Neural cell (in vitro differentiated cells): ENCODE results near the gene CTDP1. TPM values are rescaled to one million over a fixed set of nuclear protein-coding genes. Genes with fewer than 3 reads are reported as not detected.

Source experiments
- H2AFZ ChIP-seq: fragments of 200-600, 300-800 bp; sonication (generic), shearing (Covaris generic); 2 replicates; pipeline ENCODE4 v1.6.0; 2014; ENCODE audit warnings: low read depth, mild to moderate bottlenecking, antibody characterized with exemption, low read length, moderate library complexity
- H3F3A ChIP-seq: fragments of 200-600 bp; shearing (Covaris generic); 2 replicates; pipeline ENCODE4 v1.6.1; 2016; ENCODE audit warnings: mild to moderate bottlenecking, moderate library complexity, mixed read lengths, antibody characterized with exemption, low read length; ENCODE audit not compliant: insufficient read depth, poor library complexity, severe bottlenecking
- H3K27ac ChIP-seq: fragments of 200-600, 300-800 bp; sonication (generic), shearing (Covaris generic); 2 replicates; pipeline ENCODE4 v1.5.1; 2014; ENCODE audit warnings: mild to moderate bottlenecking, low read length, moderate library complexity
- H3K27me3 ChIP-seq: fragments of 300-800, 200-600 bp; sonication (generic), shearing (Covaris generic); 2 replicates; pipeline ENCODE4 v1.6.0; 2014; ENCODE audit warnings: mild to moderate bottlenecking, low read depth, low read length, moderate library complexity; ENCODE audit not compliant: insufficient read depth
- H3K36me3 ChIP-seq: fragments of 300-800, 200-600 bp; sonication (generic), shearing (Covaris generic); 2 replicates; pipeline ENCODE4 v1.5.1; 2014; ENCODE audit warnings: mild to moderate bottlenecking, antibody characterized with exemption, low read length, moderate library complexity; ENCODE audit not compliant: insufficient read depth
- H3K4me2 ChIP-seq: fragments of 300-800, 200-600 bp; sonication (generic), shearing (Covaris generic); 2 replicates; pipeline ENCODE4 v1.6.0; 2014; ENCODE audit warnings: mild to moderate bottlenecking, low read length
- H3K4me3 ChIP-seq: fragments of 300-800, 200-600 bp; sonication (generic), shearing (Covaris generic); 2 replicates; pipeline ENCODE4 v1.5.1; 2014; ENCODE audit warnings: mild to moderate bottlenecking, low read length, moderate library complexity
- H3K79me2 ChIP-seq: fragments of 200-600 bp; shearing (Covaris generic); replicated peaks from 2 replicates; pipeline ENCODE4 v1.6.0; 2014; ENCODE audit warnings: mild to moderate bottlenecking, low read length, moderate library complexity; ENCODE audit not compliant: insufficient read depth
- H3K9ac ChIP-seq: fragments of 300-800, 200-600 bp; sonication (generic), shearing (Covaris generic); 2 replicates; pipeline ENCODE4 v1.6.1; 2016; ENCODE audit warnings: mild to moderate bottlenecking, low read length, mixed read lengths
- H3K9me2 ChIP-seq: fragments of 200-600 bp; shearing (Covaris generic); 2 replicates; pipeline ENCODE4 v1.6.1; 2016; ENCODE audit warnings: mild to moderate bottlenecking, low read length, mixed read lengths; ENCODE audit not compliant: insufficient read depth
- H3K9me3 ChIP-seq: fragments of 200-600, 300-800 bp; sonication (generic), shearing (Covaris generic); 2 replicates; pipeline ENCODE4 v1.6.1; 2016; ENCODE audit warnings: mild to moderate bottlenecking, mixed run types, low read length, moderate library complexity, mixed read lengths
- H4K20me1 ChIP-seq: fragments of 200-600 bp; shearing (Covaris generic); 2 replicates; pipeline ENCODE4 v1.6.1; 2016; ENCODE audit warnings: mild to moderate bottlenecking, mixed run types; ENCODE audit not compliant: insufficient read depth
- EP300 ChIP-seq: fragments of 450-650 bp; conservative IDR thresholded peaks from 2 replicates; pipeline ENCODE4 v1.6.1; 2014; ENCODE audit warnings: antibody characterized with exemption, mild to moderate bottlenecking, moderate library complexity; ENCODE audit not compliant: poor library complexity, severe bottlenecking
- EZH2 ChIP-seq: fragments of 200-600, 300-800 bp; shearing (Covaris generic), sonication (generic); IDR thresholded peaks from 2 replicates; pipeline ENCODE4 v1.6.1; 2014; ENCODE audit warnings: antibody characterized with exemption, low read length, borderline replicate concordance, mild to moderate bottlenecking; ENCODE audit not compliant: insufficient read depth, poor library complexity, severe bottlenecking
- MXI1 ChIP-seq: fragments of 450-650 bp; conservative IDR thresholded peaks from 2 replicates; pipeline ENCODE4 v1.6.1; 2014; ENCODE audit warnings: antibody characterized with exemption, mild to moderate bottlenecking; ENCODE audit not compliant: poor library complexity, severe bottlenecking
- POLR2AphosphoS5 ChIP-seq: IDR thresholded peaks from 2 replicates; pipeline ENCODE4 v1.6.1; 2012
- RAD21 ChIP-seq: fragments of 450-650 bp; conservative IDR thresholded peaks from 2 replicates; pipeline ENCODE4 v1.6.1; 2014; ENCODE audit warnings: antibody characterized with exemption, mild to moderate bottlenecking, moderate library complexity
- SMC3 ChIP-seq: fragments of 450-650 bp; conservative IDR thresholded peaks from 2 replicates; pipeline ENCODE4 v1.6.1; 2014; ENCODE audit warnings: antibody characterized with exemption, mild to moderate bottlenecking, moderate library complexity; ENCODE audit not compliant: poor library complexity
- TAF1 ChIP-seq: IDR thresholded peaks from 2 replicates; pipeline ENCODE4 v1.6.1; 2012; ENCODE audit warnings: low read depth
- polyA plus RNA-seq: library from polyadenylated mRNA; depleted of rRNA; stranded (reverse); fragments of >200 nt; gene quantifications from 2 replicates; pipeline ENCODE4 v1.2.3, GENCODE V29; 2014
- TF ChIP-seq, protein P1 (sequence below): fragments of 450-650 bp; IDR thresholded peaks from 2 replicates; pipeline ENCODE4 v1.5.1; 2014; ENCODE audit warnings: antibody characterized with exemption, mild to moderate bottlenecking, moderate library complexity; ENCODE audit not compliant: poor library complexity, severe bottlenecking
- TF ChIP-seq, protein P2 (sequence below): IDR thresholded peaks from 2 replicates; pipeline ENCODE4 v1.6.1; 2012; ENCODE audit warnings: borderline replicate concordance

CTDP1 gene
- polyA plus RNA-seq, 1 donor from 2014 or later = 22.3 TPM

DNA sequence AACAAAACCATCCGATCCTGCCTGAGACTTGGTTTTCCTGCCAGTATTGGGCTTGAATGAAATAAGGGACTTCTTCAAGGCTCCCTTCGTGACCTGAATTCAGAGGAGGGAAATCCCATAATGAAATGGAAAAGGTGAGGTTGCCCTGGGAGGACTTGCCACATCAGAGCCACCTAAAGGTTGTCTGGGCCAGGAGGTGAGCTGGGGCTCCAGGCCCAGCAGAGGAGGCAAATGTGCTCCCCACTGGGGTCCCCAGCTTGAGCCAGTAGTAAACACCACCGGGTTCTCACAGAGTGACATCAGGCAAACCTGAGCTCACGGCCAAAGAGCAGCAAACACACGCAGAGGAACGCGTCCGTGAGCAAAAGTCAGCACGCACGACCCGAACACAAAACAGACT lies 28.6 kb upstream of the CTDP1 start:
- Histone ChIP-seq H3K27me3 (no peaks in the 10 kb centered on the region), H3K4me3 (no peak overlapping the region), H4K20me1 (no peaks in the 10 kb centered on the region), H2AFZ (no peak overlapping the region), H3K9ac (no peak overlapping the region), H3K4me2 (no peak overlapping the region), H3K79me2 (no peaks in the 10 kb centered on the region), H3K9me2 (no peaks in the 10 kb centered on the region), H3K36me3 (no peaks in the 10 kb centered on the region), H3K27ac (no peak overlapping the region), H3F3A (no peaks in the 10 kb centered on the region), H3K9me3 (no peaks in the 10 kb centered on the region)
- TF ChIP-seq SMC3 (no peak), RAD21 (no peak), TAF1 (no peak), MXI1 (no peak), POLR2AphosphoS5 (no peak), EZH2 (no peak), EP300 (no peak)
- TF ChIP-seq, protein P1, sequence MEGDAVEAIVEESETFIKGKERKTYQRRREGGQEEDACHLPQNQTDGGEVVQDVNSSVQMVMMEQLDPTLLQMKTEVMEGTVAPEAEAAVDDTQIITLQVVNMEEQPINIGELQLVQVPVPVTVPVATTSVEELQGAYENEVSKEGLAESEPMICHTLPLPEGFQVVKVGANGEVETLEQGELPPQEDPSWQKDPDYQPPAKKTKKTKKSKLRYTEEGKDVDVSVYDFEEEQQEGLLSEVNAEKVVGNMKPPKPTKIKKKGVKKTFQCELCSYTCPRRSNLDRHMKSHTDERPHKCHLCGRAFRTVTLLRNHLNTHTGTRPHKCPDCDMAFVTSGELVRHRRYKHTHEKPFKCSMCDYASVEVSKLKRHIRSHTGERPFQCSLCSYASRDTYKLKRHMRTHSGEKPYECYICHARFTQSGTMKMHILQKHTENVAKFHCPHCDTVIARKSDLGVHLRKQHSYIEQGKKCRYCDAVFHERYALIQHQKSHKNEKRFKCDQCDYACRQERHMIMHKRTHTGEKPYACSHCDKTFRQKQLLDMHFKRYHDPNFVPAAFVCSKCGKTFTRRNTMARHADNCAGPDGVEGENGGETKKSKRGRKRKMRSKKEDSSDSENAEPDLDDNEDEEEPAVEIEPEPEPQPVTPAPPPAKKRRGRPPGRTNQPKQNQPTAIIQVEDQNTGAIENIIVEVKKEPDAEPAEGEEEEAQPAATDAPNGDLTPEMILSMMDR = no peak
- TF ChIP-seq, protein P2, sequence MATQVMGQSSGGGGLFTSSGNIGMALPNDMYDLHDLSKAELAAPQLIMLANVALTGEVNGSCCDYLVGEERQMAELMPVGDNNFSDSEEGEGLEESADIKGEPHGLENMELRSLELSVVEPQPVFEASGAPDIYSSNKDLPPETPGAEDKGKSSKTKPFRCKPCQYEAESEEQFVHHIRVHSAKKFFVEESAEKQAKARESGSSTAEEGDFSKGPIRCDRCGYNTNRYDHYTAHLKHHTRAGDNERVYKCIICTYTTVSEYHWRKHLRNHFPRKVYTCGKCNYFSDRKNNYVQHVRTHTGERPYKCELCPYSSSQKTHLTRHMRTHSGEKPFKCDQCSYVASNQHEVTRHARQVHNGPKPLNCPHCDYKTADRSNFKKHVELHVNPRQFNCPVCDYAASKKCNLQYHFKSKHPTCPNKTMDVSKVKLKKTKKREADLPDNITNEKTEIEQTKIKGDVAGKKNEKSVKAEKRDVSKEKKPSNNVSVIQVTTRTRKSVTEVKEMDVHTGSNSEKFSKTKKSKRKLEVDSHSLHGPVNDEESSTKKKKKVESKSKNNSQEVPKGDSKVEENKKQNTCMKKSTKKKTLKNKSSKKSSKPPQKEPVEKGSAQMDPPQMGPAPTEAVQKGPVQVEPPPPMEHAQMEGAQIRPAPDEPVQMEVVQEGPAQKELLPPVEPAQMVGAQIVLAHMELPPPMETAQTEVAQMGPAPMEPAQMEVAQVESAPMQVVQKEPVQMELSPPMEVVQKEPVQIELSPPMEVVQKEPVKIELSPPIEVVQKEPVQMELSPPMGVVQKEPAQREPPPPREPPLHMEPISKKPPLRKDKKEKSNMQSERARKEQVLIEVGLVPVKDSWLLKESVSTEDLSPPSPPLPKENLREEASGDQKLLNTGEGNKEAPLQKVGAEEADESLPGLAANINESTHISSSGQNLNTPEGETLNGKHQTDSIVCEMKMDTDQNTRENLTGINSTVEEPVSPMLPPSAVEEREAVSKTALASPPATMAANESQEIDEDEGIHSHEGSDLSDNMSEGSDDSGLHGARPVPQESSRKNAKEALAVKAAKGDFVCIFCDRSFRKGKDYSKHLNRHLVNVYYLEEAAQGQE = no peak

DNA sequence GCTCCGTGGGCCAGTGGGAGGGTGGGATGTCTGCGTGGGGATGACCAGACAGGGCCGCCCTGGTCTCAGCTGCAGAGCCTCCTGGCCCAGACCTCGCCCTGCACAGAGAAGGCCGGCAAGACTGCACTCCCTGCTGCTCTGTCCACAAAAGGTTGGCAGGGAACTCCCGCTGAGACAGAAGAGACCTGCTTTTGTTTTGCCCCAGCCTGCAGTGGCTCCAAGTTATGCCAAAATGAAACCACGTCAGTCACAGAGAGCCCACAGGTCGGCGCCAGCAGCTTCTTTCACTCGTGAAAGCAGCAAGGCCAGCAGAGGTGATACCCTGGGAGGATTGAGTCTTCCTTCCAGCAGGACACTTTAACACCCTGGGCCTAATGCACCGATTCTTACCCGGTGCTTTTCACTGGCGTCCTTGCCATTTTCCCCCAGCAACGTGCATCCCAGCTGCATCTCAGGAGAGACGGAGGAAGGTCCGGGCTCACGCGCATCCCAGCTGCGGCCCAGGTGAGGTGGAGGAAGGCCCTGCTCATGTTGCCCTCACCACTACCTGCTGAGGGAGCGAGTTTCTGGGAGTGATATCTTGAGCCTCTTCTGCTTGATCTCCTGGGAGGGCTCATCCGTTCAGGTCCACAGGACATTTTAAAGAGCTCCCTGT lies 22.1 kb upstream of the CTDP1 start:
- Histone ChIP-seq H3K27ac (no peak overlapping the region), H3K79me2 (no peaks in the 10 kb centered on the region), H3K9ac (no peak overlapping the region), H3K27me3 (no peaks in the 10 kb centered on the region), H3K4me2 (no peak overlapping the region), H3F3A (no peaks in the 10 kb centered on the region), H3K4me3 (no peak overlapping the region), H4K20me1 (no peaks in the 10 kb centered on the region), H3K9me3 (no peaks in the 10 kb centered on the region), H3K9me2 (no peaks in the 10 kb centered on the region), H2AFZ (no peak overlapping the region), H3K36me3 (no peaks in the 10 kb centered on the region)
- TF ChIP-seq POLR2AphosphoS5 (no peak), TAF1 (no peak), EP300 (no peak), MXI1 (no peak), EZH2 (no peak), SMC3 (no peak), RAD21 (no peak)
- TF ChIP-seq, protein P1 = no peak
- TF ChIP-seq, protein P2 = no peak
